ENCODE results near the gene SNX19.

DNA sequence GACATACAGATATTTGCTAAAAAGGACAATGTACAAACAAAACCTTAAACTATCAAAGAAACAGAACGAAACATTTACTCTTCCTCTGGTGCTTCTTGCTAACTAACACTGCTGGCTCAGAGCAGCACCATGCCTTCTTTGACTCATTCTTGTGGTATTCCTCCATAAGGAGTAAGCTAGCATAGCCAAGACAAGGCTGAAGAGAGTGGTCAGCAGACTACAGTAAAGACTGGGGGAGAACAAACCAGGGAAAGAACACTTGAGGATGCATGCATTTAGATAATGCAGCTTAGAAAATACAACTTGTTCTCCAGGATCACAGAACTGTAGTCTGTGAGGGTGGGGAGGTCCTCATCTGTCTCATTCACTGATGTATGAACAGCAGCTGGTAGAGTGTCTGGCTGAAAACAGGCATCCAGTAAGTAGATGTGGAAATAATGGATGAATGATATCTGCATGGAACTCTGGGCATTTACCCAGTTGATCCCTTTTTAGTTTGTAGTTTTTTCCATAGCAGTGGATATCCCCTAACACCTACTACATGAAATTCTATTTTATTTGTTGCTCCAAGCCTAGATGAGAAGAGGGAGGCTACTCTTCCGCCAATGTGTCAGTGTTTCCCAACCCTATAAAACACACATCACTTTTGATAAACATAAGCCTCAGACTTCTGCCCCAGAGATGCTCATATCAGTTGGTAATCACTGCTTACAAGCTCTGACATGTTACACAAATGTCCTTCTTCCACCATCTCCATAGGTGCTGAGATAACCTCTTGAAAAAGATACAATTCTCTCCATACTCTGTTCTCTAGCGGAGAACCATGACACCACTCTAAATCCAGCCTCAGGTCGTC is 7.3 kb downstream of the SNX19 start:
- no peak for TF ChIP-seq YY1 (IDR thresholded peaks at IDR 0.05; ENCODE audit: insufficient read depth, insufficient read length)
- no peak for TF ChIP-seq ZNF274 (IDR thresholded peaks at IDR 0.05; ENCODE audit: low read depth, low read length)
- TF ChIP-seq SUZ12 (IDR thresholded peaks at IDR 0.05; ENCODE audit: extremely low read depth, insufficient read depth, insufficient read length) = no peak

Measured in NT2/D1 (cell line).